H1 (cell line): ENCODE results near the gene RD3L.

ENCODE experiments used
- BCL11A ChIP-seq, 2 experiments: IDR thresholded peaks; one replicate each; pipeline ENCODE4 v1.6.1; 2011; ENCODE audit warnings: low read depth in 2 of 2, low read length in 2 of 2, mild to moderate bottlenecking in 2 of 2
- CTCF ChIP-seq, 3 experiments: IDR thresholded peaks; 1 replicate in 2 of 3; 2 replicates in 1 of 3; pipeline versions ENCODE4 v1.5.1 to v1.6.1; 2011; ENCODE audit warnings: low read length in 3 of 3, mild to moderate bottlenecking in 3 of 3, inconsistent platforms in 2 of 3, low read depth in 1 of 3, moderate library complexity in 1 of 3; ENCODE audit not compliant: insufficient read depth in 1 of 3; ENCODE audit errors: control extremely low read depth in 1 of 3
- EP300 ChIP-seq, 2 experiments: IDR thresholded peaks; 1 replicate in 1 of 2; 2 replicates in 1 of 2; pipeline ENCODE4 v1.6.1; 2011 to 2012; ENCODE audit warnings: low read depth in 2 of 2, low read length in 2 of 2, mild to moderate bottlenecking in 2 of 2, borderline replicate concordance in 1 of 2, inconsistent platforms in 1 of 2, moderate library complexity in 1 of 2
- SIRT6 ChIP-seq: IDR thresholded peaks from one replicate; pipeline ENCODE4 v1.7.1; 2012; ENCODE audit warnings: low read length, inconsistent platforms
- TAF1 ChIP-seq: IDR thresholded peaks from 2 replicates; pipeline ENCODE4 v1.6.1; 2011; ENCODE audit warnings: mild to moderate bottlenecking, low read depth, low read length

GRCh38 chr14:103941462-103941861 is 867 bp downstream of the RD3L start:
- TF ChIP-seq TAF1 (no peak), SIRT6 (no peak), CTCF (IDR thresholded peaks at IDR 0.05; ENCODE audit: control extremely low read depth in 1 of 3, insufficient read depth in 1 of 3, low read depth in 1 of 3, low read length in 3 of 3) (no peak), EP300 (IDR thresholded peaks at IDR 0.05; ENCODE audit: borderline replicate concordance in 1 of 2, low read depth in 2 of 2, low read length in 2 of 2) (no peak), BCL11A (IDR thresholded peaks at IDR 0.05; ENCODE audit: low read depth in 2 of 2, low read length in 2 of 2) (no peak)
